GM18508 (cell line): ENCODE data around the gene RIMS4.

Experiments used
- ATAC-seq: cut with Tn5 transposase; IDR thresholded peaks from one replicate; pipeline ENCODE4 v1.9.1; 2021; ENCODE audit warnings: moderate number of reproducible peaks; ENCODE audit not compliant: insufficient read depth, unreplicated experiment

RIMS4 gene

GRCh38 chr20:44725837-44726236 lies 84.5 kb downstream of the RIMS4 start:
- no peak for ATAC-seq

- no peak for ATAC-seq
Measured at GRCh38 chr20:44724423-44725091, 85.8 kb downstream of the RIMS4 start.

DNA sequence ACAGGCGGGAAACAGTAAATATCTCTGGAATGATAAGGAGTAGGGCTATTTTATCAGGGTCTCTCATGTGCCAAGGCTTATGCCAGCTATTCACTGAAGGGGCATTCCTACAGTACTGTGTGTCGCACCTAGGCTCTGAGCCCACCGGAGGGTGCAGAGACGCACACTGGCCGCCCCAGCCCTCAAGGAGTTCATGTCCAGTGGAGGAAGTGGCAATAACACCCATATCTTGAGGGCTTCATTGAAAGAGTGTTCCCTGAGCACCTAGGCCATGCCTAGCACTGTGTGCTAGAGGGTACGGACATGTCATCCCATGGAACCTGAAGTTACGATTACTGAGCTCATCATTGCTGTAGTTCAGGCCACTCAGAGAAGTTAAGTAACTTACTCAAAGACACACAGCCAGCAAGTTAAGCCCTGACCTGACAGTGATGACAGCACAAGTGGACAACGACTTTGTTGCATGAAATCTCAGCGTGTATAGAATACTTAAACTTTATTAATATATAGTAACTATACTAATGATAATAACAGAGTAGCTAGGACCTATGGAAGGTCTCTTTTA lies 86.5 kb downstream of the RIMS4 start:
- no peak for ATAC-seq

DNA sequence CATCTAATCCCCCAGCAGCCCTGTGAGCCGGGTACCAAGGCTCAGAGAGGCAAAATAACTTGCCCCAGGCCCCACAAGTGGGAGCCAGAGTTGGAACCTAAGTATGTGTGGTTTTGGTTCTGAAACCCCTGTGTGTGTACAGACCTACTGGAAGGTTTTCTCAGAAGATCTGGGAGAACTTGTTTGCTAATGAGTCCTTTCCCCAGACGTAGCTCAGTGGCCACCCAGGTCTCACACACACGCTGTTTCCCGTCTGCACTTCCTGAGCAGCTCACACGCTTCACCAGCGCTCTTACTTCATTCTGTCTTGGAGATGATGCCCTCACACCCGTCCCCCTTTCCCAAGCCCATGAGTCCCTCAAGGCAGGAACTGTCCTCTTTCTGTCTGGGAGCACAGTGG lies 87.0 kb downstream of the RIMS4 start:
- no peak for ATAC-seq

DNA sequence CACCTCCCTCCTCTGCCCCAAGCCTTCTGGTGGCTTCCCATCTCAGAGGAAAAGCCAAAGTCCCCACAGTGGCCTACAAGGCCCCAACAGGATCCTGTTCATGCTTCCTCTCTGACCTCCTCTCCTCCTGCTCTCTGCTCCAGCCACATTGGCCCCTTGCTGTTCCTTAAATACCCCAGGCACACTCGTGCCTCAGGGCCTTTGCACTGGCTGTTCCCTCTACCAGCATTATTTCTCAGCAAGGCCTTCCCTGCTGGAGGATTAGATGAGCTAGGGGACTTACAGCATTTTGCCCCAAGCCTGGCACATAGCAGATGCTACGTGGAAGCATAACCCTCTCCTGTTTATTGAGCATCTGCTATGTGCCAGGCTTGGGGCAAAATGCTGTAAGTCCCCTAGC lies 87.4 kb downstream of the RIMS4 start:
- ATAC-seq: no peak

- ATAC-seq: no peak
Measured at GRCh38 chr20:44721785-44722054, 88.6 kb downstream of the RIMS4 start.

DNA sequence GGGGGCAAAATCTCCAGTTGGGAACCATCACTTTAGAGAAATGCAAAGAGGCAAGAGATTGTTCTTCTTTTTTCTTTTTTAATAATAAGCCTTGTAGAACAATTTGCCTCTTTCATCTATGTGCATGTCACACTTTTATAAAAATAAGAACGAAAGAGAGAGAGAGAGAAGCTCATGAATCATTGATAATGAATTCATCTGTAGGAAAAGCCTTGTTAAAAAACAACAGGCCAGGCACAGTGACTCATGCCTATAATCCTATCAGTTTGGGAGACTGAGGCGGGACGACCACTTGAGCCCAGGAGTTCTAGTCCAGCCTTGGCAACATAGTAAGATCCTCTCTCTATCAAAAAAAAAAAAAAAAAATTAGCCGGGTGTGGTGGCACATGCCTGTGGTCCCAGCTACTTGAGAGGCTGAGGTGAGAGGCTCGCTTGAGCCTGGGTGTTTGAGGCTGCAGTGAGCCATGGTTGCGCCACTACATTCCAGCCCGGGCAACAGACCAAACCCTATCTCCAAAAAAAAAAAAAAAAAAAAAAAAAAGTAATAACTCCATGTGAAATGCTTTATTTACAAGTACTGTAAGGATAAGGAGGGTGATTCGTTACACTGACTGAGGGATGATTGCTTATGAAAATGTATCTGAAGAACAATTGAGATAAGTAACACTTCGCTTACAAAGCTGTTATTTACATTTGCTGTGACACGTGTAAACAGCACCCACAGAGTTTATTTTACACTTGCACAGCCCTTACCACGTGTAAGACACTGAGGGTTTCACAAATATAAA lies 89.2 kb downstream of the RIMS4 start:
- ATAC-seq: no peak

DNA sequence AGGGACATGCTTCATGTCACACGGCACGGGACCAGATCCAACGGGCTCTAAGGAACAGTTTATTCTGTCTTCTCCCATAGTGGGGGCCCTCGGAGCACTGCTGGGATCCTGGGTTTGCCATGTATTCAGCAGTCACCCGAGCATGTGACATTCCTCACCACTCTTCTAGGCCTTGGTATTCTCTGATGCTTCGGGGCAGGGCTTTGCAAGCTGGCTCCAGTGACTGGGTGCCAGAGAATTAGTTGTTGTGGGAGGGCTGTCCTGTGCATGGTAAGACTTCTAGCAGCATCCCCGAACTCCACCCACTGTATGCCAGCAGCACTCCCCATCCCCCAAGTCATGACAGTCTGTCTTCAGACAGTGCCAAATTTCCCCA lies 89.7 kb downstream of the RIMS4 start:
- ATAC-seq: no peak

DNA sequence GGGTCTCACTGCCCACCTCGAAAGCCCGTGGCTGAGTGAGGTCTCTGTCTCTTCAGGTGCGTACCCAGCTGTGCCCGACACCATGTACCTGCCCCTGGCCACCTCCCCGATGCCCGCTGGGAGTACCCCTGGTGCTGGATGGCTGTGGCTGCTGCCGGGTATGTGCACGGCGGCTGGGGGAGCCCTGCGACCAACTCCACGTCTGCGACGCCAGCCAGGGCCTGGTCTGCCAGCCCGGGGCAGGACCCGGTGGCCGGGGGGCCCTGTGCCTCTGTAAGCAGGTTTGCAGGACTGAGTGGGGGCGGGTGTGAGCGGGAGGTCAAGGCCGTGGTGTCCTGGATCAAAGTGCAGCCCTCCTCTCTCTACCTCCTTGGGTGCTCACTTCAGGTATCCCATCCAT lies 90.5 kb downstream of the RIMS4 start:
- ATAC-seq: no peak

DNA sequence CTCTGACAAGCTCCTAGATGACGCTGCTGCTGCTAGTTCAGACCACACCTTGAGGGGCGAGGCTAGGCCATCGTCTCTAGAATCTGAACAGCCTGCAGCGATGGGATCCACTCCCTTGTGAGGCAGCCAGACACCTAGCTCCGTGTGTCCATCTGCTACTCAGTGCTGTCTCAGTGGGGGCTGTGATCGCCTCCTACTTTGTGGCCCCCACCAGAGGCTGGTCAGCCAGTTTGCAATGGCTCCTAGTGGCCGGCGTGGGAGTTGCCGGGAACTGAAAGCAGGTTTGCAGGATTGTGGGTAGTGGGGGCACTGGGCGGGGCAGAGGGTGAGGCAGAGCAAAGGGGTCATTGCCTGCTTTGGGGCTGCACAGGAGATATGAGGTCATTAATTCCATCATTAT lies 92.4 kb downstream of the RIMS4 start:
- ATAC-seq: no peak

GRCh38 chr20:44716309-44717106 lies 93.8 kb downstream of the RIMS4 start:
- no peak for ATAC-seq

GRCh38 chr20:44715499-44716308 lies 94.6 kb downstream of the RIMS4 start:
- ATAC-seq: no peak

DNA sequence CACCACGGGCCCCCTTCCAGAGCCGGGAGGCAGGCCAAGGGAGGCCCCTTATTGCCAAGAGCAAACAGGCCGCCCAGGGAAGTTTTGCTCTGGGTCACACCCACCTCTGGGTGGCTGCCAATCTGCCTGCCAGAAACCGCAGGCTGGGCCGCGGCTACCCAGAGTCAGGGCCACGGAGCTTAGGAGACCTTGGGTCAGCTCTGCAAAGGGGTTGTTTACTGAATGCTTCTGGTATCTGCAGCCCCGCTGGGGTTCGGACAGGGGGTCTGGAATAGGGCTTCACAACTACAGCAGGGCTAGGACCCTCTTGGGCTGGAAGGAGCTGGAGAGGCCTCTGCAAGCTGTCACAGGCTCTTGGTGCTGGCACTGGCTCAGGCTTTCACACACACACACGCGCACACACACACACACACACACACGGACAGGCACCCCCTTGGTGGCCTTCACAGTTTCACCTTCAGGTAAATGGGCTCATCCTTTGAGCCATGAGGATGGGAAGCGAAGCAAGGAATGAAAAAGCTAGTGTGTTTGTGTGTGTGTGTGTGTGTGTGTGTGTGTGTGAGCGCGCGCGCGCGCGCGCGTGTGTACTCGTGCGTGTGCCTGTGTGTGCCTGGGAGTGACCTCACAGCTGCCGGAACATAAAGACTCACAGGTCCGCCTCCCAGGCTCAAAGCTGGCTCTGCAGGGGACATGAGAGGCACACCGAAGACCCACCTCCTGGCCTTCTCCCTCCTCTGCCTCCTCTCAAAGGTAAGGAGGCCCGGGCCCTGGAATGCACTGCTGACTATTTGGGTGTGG lies 95.4 kb downstream of the RIMS4 start, which contains the start of gene CCN5:
TSS of gene CCN5 (plus strand) at position 669 of the 798 bp plus-strand sequence. CDS start at position 691, 22 bp downstream.
- ATAC-seq: no peak

DNA sequence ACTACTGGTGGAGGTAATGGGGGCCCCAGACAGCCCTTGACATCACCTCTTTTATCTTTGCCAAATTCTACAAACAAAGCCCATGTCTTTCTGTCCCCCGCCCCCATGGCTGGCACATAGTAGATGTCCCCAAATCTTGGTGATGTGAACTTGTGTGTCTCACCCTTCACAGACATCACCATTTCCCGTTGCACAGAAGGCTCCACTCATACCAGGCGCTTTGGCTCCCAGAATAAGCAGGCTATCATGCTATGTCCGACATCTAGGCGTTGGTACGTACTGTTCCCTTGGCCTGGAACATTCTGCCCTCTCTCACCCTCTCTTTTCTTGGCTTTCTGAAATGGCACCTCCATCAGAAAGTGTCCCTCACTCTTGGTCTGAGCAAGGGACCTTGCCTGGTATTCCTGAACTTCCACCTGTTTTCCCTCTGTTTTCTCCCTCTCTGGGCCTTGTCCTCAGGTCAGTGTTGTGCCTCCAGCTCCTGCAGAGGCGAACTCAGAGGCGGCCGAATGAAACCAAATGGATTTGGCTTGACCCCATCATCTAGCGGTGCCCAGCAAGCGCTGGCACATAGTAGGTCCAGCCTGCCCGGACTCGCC lies 96.1 kb downstream of the RIMS4 start:
- ATAC-seq: no peak

DNA sequence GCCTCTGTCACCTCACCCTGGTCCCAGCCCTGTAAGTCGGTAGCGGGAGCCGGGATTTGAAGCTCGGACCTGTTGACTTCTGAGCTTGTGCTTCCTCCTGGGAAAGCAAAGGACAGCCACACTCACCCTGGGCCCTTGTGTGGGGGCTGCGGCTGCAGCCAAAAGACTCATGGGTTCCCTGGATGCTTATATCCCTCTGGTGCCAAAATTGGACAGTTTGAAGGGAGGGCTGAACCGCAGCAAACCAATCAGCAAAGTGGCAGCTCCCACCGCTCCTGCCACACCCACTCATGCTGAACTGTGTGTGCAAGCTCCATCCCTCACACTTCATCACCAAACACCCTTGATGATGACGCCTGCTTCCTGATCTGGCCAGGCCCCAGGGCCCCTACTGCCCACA lies 99.1 kb downstream of the RIMS4 start:
- no peak for ATAC-seq

DNA sequence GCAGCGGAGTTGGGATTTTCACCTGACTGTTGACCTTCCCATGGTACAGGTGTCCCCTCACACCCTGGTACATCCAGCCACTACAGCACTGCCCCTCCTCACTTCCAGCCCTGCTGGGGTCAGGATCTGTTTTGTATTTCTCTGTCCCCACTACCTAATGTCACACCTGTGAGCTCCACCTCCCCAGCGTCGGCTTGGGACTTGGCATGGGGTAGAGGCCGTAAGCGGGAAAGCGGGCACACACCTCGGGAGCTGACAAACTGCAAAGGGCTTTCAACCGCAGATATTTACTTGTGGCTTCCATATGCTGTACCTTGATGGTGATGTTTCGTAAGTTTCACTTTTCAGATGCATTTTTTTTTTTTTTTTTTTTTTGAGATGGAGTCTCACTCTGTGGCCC lies 100.5 kb downstream of the RIMS4 start:
- ATAC-seq: no peak

DNA sequence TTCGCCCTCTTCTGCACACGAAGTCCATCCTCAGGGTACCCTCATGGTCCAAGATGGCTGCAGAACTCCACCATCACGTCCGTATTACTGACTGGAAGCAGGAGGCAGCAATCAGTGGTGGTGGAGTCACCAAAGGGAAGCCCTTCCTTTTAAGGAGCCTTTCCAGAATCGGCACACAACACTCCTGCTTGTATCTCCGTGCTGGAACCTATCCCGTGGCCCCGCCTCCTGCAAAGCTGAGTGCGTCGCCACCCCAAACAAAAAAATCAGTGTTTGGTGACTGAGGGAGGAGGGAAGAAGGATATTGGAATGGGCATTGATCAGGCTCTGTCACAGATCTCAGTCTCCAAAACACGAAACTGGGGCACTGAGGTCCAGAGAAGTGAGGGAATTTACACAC lies 101.0 kb downstream of the RIMS4 start:
- ATAC-seq: no peak

- ATAC-seq: no peak
Measured at GRCh38 chr20:44707018-44707579, 103.2 kb downstream of the RIMS4 start.
